GM21360 (cell line): ENCODE data around the gene OTOP2.
"Not testable (repeated sequence)": the region's sequence is repeated elsewhere in the genome, so short reads cannot be mapped to it uniquely, and the experiment has no call there.

ENCODE experiments used
- ATAC-seq: cut with Tn5 transposase; IDR thresholded peaks from one replicate; pipeline ENCODE4 v1.9.1; 2021; ENCODE audit warnings: mild to moderate bottlenecking, moderate library complexity; ENCODE audit not compliant: unreplicated experiment

Gene OTOP2

GRCh38 chr17:74951680-74952421, 27.8 kb downstream of the OTOP2 start:
- no peak for ATAC-seq

- ATAC-seq, result no peak
Measured at GRCh38 chr17:74952431-74953133, 28.5 kb downstream of the OTOP2 start.

- no peak for ATAC-seq
Measured at GRCh38 chr17:74953134-74953687, 29.1 kb downstream of the OTOP2 start.

- no peak for ATAC-seq
Measured at GRCh38 chr17:74954115-74954514, 30.0 kb downstream of the OTOP2 start.

GRCh38 chr17:74954665-74955421, 30.8 kb downstream of the OTOP2 start:
- no peak for ATAC-seq

GRCh38 chr17:74956093-74956492, 32.0 kb downstream of the OTOP2 start:
- no peak for ATAC-seq

GRCh38 chr17:74957935-74958740, 34.1 kb downstream of the OTOP2 start:
- no peak for ATAC-seq

GRCh38 chr17:74959826-74960515, 35.9 kb downstream of the OTOP2 start:
- ATAC-seq, result no peak

GRCh38 chr17:74960570-74961342, 36.7 kb downstream of the OTOP2 start:
- ATAC-seq, result no peak

GRCh38 chr17:74961657-74962350, 37.7 kb downstream of the OTOP2 start:
- no peak for ATAC-seq

- no peak for ATAC-seq
Measured at GRCh38 chr17:74962622-74963394, 38.7 kb downstream of the OTOP2 start.

- no peak for ATAC-seq
Measured at GRCh38 chr17:74963656-74964055, 39.6 kb downstream of the OTOP2 start.

GRCh38 chr17:74964246-74964761, 40.2 kb downstream of the OTOP2 start:
- no peak for ATAC-seq

GRCh38 chr17:74964988-74965622, 41.0 kb downstream of the OTOP2 start:
- ATAC-seq, result no peak

- no peak for ATAC-seq
Measured at GRCh38 chr17:74968361-74968780, 44.3 kb downstream of the OTOP2 start.

GRCh38 chr17:74969501-74969900, 45.4 kb downstream of the OTOP2 start:
- ATAC-seq, result not testable (repeated sequence)

- no peak for ATAC-seq
Measured at GRCh38 chr17:74970395-74970794, 46.3 kb downstream of the OTOP2 start.
